HG02981 (cell line): Measurements from ENCODE around the gene RABGAP1L.

ENCODE experiments used
- ATAC-seq: cut with Tn5 transposase; IDR thresholded peaks from one replicate; pipeline ENCODE4 v1.9.1; 2021; ENCODE audit warnings: mild to moderate bottlenecking, moderate library complexity; ENCODE audit not compliant: unreplicated experiment

Gene RABGAP1L

DNA sequence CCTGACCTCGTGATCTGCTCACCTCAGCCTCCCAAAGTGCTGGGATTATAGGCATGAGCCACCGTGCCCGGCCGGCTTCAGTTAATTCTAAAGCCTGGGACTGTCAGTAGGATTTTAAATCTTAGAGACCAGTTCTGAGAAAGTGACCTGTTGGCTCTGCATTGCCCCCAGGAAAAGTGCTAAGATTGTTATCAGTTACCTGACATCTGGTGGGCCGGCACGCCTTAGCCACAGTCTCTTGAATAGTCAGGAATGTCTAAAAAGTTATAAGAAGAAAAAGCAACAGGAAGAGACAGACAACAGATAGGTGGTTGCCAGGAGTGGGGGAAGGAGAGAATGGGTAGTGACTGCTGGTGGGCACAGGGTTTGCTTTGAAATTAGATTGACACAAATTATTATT is 35.1 kb downstream of the RABGAP1L start:
- no peak for ATAC-seq

DNA sequence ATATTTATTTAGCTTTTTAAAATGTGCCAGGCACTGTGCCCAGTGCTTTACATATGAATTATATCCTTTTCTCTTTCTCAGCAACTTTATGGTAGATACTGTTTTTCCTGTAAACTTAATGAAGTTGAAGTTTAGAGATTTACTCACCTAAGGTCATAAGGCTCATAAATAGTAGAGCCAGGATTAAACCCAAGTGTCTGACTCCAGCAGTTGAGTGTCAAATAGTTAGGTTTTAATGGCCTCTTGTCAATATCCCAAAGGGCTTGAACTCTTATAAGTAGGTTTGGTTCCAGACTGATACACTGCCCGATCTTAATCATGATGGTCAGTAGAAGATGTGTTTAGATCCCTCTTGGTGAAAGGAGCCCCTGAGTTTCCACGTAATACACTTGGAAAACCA is 37.8 kb downstream of the RABGAP1L start:
- no peak for ATAC-seq

DNA sequence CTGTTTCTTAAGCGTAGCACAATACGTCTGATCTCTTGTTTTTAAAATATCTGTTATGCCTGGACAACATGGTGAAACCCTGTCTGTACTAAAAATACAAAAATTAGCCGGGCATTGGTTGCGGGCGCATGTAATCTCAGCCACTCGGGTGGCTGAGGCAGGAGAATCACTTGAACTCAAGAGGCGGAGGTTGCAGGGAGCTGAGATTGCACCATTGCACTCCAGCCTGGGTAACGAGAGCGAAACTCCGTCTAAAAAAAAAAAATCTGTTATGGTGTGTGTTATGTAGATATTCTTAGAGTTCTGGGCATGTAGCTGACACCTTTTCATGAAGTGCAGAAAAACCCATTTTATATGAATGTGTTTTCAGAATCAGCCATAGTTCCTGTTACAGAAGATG is 38.2 kb downstream of the RABGAP1L start:
- ATAC-seq = no peak

DNA sequence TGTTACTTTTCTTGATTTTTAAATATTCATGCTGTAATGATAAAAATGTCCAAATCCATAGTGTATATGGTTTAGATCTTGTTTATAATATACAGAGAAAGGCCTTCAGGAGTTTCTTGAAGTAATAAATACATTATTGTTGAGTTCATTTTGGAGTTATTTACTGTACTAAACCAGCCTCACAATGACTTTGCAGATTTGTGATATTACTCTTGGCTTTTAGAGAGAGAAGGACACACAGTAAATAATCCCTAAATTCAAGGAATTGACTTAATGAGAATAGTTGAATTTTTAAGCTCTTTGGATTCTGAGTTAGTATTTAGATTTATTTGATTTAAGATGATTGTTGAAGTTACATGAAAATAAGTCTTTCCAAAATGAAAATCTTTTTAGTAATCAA is 38.9 kb downstream of the RABGAP1L start:
- ATAC-seq = no peak

DNA sequence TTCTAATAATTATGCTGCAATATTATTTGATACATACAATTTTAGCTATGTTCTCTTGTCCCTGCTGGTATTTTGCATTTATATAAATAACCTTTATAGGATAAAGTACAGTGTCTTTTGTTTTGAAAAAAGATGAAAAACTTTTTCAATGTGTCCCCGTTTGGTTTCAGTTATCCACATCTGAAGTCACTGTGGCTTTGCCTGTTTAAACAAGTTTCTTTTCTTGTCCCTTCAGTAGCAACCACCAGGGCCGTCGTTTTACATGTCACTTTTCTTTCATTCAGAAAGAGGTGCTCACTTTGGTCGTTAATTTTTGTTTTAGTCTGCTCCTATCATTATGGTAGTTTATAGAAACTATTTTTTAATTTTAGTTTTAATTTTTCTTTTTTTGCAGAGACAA is 41.4 kb downstream of the RABGAP1L start:
- no peak for ATAC-seq

DNA sequence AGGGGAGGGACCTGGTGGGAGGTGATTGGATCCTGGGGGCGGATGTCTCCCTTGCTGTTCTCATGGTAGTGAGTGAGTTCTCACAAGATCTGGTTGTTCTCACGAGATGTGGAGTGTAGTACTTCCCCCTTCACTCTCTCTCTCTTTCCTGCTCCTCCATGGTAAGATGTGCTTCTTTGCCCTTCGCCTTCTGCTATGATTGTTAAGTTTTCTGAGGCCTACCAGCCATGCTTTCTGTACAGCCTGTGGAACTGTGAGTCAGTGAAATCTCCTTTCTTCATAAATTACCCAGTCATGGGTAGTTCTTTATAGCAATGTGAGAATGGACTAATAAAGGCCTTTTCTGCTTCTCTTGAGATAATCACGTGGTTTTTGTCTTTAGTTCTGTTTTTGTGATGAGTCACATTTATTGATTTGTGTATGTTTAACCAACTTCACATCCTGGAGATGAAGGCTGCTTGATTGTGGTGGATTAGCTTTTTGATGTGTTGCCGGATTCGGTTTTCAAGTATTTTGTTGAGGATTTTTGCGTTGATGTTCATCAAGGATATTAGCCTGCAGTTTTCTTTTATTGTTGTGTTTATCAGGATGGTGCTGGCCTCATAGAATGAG is 45.5 kb downstream of the RABGAP1L start:
- no peak for ATAC-seq

DNA sequence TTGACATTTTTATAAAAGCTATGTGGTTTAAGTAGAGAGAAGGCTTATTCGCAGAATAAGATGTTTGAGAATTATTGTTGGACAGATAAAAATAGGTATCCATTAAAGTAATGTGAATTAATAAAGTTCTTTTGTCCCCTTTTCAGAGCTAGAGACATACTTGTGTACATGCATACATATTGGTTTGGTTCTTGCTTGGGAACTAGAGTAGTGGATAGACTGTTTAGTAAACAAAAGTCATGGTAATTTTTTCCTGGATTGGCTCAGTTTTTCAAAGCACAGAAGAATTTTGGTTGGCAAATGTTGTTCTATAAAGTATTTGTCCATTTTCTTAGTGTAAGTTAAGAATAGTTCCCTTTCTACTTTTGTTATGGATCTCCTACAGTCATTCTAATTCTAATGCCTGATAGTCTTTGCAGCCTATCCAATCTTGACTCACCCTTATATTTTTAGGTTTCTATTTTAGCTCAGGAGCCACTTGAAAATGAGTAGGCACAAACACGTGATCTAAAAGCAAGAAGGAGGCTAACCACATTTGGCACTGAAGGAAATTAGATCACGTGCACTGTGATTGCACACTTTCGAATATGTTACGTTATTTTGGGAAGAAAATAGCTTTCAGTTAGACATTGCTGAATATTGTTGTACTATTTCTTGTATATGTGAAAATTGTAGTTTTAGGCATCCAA is 47.0 kb downstream of the RABGAP1L start:
- no peak for ATAC-seq

DNA sequence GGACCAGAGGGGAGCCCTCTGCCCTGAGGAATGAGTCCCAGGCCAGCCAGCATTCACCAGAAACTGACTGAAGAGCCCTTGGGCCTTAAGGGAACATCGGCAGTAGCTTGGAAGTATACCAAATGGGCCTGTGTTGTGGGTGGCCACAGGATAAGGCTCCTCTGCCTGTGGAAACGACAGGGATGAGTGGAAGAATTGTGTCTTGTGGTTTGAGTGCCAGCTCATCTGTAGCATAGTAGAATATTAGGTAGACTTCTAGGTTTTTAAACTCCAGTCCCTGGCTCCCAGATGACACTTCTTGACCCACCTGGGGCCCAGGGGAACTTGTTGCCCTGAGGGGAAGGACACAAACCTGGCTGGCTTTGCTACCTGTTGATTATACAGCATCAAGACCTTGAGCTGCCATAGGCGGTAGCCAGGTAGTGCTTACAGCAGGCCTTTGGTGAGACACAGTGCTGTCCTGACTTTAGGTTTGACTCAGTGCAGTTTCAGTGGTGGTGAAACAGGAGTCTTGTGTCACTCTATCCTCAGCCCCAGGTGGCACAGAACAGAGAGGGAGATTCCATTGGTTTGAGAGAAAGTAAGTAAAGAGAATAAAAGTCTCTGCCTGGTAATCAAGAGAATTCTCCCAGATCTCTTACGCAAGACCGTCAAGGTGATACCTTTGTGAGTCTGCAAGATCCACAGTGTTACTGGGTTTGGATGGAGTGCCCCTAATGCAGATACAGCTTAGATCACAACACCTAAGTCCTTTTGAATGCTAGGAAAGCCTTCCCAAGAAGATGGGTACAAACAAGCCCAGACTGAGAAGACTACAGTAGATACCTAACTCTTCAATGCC is 50.2 kb downstream of the RABGAP1L start:
- peak; percentile 89 for ATAC-seq

DNA sequence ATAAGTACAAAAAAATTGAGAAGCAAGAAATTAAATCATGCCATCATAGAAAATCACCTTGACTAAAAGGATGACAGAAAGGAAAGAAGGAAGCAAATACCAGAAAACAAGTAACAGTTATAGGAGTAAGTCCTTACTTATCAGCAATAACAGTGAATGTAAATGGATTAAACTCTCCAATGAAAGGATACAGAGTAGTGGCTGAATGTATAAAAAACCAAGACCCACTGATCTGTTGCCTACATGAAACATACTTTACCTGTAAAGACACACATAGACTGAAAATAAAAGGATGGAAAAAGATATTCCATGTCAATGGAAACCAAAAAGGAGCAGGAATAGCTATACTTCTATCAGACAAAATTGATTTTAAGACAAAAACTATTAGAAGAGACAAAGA is 52.2 kb downstream of the RABGAP1L start:
- no peak for ATAC-seq

DNA sequence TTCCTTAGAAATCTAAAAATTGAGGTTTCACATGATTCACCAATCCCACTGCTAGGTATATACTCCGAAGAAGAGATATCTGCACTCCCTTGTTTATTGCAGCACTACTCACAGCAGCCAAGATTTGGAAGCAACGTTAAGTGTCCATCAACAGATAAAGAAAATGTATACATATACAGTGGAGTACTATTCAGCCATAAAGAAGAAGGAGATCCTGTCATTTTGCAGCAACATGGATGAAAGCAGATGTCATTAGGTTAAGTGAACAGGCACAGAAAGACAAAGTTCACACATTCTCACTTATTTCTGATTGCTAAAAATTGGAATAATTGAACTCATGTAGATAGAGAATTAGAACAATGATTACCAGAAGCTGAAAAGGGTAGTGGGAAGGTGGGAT is 56.4 kb downstream of the RABGAP1L start:
- no peak for ATAC-seq

DNA sequence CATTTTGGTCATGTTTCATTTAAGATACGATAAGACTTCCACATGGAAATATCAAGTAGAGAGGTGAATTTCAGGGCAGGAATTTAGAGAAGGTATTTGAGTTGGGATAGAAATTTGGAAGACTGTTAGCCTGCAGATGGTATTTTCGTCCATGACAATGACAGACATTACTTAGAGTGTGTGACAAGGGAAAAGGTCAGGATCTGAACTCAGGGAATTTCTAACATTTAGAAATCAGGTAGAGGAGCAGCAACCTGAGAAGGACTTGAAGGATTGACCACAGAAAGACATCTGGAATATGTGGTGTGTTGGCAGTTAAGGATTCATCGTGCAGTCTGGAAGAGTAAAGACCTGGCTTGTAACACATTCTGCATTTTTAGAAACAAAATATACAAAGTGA is 57.9 kb downstream of the RABGAP1L start:
- ATAC-seq = no peak

DNA sequence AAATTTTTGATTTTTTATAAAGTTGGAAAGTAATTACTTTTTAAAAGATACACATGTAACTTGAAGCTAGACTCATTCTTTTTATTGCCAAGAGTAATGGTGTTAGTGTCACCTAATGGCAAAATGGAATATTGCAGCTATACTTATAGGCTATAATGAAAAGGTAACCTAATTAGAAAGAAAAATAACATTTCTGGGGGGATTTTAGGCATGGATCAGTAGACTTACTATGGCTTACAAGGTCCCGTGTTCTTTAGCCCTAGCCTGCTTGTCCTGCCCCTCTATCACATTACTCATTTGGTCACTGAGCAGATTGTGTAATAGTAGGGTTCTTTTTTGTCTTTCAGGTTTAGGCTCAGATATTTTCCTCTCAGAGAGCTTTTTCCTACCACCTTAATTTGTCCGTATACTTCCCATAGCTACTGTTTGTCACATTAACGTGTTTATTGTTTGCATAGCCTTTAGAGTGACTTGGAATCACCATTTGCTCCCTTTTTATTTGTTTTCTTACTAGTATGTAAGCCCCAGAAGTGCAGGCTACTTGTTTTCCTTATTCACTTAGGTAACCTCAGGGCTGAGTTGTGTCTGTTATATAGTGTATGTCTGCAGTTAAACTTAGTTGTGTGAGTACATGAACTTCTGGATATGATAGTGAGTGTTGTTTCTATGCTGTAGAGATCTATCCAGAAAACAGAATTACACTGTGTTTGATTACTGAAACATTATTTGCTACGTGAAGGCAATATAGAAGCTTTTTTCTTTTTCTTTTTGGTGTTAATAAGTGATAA is 58.7 kb downstream of the RABGAP1L start:
- ATAC-seq = no peak

DNA sequence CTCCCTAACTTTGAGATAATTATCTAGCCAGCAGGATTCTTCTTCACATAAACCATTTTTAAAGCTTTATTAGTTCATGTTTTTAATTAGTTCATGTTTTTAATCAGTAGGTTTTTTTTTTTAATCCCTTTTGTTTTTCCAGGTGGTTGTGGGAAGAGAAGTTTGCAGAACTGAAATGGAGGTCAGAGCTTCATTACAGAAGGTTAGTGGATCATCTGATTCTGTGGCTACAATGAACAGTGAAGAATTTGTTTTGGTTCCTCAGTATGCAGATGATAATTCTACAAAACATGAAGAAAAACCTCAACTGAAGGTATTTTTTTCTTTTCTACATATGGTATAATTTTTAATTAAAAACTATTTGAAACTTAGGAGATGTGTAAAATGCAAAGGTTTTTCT is 59.7 kb downstream of the RABGAP1L start:
- no peak for ATAC-seq

DNA sequence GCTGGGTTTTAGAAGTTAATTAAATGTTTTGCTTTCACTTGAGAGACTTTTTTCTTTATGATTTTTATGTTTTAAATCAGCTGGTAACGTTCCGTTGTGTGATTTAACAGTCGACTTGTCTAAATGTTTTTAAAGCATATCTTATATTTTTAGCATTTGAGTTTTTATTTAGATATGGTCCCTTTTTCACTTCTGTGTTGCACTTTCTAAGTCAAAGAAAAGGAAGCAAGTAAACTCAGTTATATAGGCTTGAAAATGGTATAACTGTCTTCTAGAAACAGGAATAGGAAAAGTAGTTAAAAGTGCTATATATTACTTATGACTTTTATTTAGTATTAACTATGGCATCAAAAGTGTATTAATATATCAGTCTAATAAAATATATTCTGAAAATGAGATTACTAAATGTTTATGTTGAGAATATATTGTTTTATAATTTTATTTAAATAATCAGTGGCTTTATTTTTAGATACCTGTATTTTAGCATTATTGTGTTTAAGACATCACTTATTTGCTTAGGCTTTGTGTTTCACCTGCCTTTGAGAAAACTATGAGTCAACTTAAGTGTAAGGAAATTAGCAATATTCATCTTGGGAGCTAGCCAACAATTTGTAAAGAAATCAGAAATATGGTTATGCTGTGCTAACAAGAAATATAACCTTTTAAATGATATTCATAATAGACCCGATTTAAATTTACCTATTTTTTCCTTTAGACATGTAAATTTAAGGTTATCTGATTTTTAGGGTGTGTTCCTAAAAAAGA is 60.5 kb downstream of the RABGAP1L start:
- ATAC-seq = no peak

DNA sequence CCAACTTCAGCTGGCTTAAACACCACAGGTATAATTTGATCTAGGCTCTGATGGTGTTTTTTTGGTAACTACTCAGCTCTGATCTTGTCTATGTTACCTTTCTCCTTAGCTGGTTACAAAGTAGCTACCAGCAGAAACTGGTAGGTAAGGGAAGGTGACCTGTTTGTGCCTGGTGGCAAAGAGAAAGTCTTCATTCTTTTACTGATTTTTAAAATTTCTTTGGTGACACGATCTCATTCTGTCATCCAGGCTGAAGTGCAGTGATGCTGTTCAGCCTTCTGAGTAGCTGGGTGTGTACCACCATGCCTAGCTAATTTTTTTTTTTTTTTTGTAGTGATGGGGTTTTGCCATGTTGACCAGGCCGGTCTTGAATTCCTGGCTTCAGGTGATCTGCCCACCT is 62.4 kb downstream of the RABGAP1L start:
- no peak for ATAC-seq

DNA sequence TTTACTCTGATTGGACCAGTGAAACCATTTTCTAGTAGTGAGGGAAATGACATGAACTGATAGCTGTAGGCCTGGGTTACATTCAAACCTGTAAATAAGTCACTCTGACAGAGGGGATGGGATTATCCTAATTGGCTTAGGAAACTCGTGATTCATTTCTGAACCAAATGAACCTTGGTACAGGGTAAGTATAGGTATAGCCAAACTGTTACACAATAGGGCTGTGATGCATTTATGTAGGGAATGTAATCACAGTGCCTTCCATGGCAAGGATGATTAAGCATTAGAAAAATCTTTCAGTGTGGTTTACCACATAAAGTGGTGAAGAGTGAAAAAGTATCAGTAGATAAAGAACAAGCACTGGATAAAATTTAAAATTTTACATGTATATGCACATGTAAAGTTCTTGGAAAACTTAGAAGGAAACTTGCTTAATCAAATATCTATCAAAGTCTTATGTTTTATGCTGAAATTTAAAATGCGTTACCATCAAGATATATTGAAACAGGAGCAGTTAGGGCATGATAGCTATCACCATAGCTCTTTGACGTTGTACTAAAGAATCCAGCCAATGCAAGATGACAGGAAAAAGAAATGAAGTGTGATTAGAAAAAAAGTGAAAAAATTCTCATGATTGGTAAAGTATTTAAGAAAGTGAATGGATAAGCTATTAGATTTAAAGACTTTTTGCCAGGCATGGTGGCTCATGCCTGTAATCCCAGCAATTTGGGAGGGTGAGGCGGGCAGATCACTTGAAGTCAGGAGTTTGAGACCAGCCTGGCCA is 63.0 kb downstream of the RABGAP1L start:
- ATAC-seq = no peak

DNA sequence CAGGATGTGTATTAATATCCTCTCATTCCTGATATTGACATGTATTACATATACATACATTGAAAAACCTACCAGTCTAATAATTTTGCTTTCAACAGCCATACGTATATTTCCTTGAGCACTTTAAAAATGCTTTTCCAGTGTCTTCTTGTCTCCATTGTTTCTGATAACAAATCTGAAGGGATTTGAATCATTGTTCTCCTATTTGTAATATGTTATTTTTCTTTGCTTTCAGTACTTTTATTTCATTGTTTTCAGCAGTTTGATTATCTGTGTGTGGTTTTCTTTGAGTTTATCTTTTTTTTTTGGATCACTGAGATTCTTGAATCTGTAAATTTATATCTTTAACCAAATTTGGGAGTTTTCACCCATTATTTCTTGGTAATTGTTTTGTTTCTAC is 65.3 kb downstream of the RABGAP1L start:
- ATAC-seq = no peak

DNA sequence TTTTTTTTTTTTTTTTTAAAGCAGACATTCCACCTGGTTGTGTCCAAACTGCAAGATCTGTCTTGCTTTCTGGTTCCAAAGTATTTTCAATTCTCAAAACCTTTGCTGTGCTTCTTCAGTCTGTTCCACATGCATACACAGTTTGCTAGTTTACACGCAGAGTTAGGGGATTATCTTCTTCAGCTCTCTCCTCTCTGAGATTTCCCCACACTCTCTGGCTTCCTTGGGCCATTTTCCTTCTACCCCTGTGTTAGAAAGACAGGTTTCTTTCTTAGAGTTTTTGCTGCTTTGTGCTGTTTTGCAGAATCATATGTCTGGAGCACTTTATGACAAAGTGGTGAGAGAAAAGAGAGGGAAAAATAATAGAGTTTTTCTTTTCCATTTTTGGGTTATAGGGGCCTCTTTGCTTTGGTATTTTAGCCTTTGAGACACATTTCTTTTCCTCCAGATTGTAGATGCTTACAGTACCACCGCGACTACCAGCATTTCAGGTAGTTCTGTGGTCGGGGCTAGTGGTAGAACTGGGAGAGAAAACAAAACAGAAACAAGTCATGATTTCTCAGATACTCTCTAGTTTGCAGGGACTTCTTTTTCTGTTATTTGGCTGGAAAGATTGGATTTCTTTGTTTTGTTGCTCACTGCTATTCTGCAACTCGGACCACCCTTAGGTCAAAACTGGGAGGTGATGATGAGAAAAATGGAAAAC is 66.3 kb downstream of the RABGAP1L start:
- ATAC-seq = peak; percentile 68

DNA sequence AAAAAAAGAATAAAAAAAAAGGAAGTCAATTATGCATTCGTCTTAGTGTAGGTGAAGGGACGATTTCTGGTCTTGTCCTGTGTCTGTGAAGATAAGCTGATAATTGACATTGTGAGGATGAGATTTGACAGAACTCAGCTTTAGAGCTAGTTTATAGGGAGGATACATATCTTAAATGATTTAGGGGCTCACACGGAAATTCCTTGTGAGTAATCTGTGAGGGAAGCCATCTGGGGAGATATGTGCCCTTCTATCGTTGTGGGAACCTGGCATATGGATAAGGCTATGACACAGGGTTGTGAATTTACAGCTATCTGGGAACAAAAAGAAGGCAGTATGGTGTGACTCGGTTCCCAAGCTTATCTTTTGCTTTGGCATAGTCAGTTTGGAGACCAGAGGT is 71.1 kb downstream of the RABGAP1L start:
- no peak for ATAC-seq
